A673 (cell line): ENCODE measurements around the gene CREB1. TPM values are rescaled to one million over a fixed set of nuclear protein-coding genes. Genes with fewer than 3 reads are reported as not detected.

Experiments
- BruUV-seq: library from RNA; stranded (reverse); fragments of 400-500 nt; replicated peaks from 2 replicates; lab custom pipeline; 2021; lab: Mats Ljungman, UMichigan
- CTCF ChIA-PET: fragments of 300-600 bp; sonication (Branson Sonifier 250); formaldehyde crosslinking; loops from one replicate; lab custom pipeline; 2022; ENCODE audit warnings: antibody characterized with exemption; lab: Charles Lee
- POLR2A ChIA-PET: fragments of 300-600 bp; sonication (Branson Sonifier 250); formaldehyde crosslinking; loops from one replicate; lab custom pipeline; 2022; ENCODE audit warnings: antibody characterized with exemption; ENCODE audit not compliant: low non-redundant PET; lab: Charles Lee
- DNase-seq: peaks from one replicate; pipeline ENCODE4 v3.0.0-alpha.2; 2015; ENCODE audit warnings: low spot score
- H3K27ac ChIP-seq: fragments of 200-600 bp; sonication (generic); 2 replicates; pipeline ENCODE4 v1.5.1; 2016; ENCODE audit warnings: mixed run types, low read depth, mild to moderate bottlenecking, mixed read lengths, antibody characterized with exemption, low read length; ENCODE audit not compliant: poor library complexity, severe bottlenecking
- H3K27me3 ChIP-seq: fragments of 200-600 bp; sonication (generic); replicated peaks from 2 replicates; pipeline ENCODE4 v1.6.1; 2017; ENCODE audit warnings: mixed run types, low read depth, mild to moderate bottlenecking, mixed read lengths, antibody characterized with exemption, low read length; ENCODE audit not compliant: insufficient read depth, poor library complexity
- H3K36me3 ChIP-seq: fragments of 200-600 bp; sonication (generic); 2 replicates; pipeline ENCODE4 v1.6.1; 2016; ENCODE audit warnings: mixed run types, mild to moderate bottlenecking, mixed read lengths, antibody characterized with exemption, low read length; ENCODE audit not compliant: insufficient read depth, poor library complexity, severe bottlenecking
- H3K4me1 ChIP-seq: fragments of 200-600 bp; sonication (generic); 2 replicates; pipeline ENCODE4 v1.6.1; 2017; ENCODE audit warnings: mixed run types, mild to moderate bottlenecking, mixed read lengths, antibody characterized with exemption, low read length; ENCODE audit not compliant: insufficient read depth, poor library complexity, severe bottlenecking
- H3K4me3 ChIP-seq: fragments of 200-600 bp; sonication (generic); 2 replicates; pipeline ENCODE4 v1.5.1; 2016; ENCODE audit warnings: low read depth, mixed run types, mild to moderate bottlenecking, mixed read lengths, low read length; ENCODE audit not compliant: poor library complexity, severe bottlenecking
- H3K9me3 ChIP-seq: fragments of 200-600 bp; sonication (generic); 2 replicates; pipeline ENCODE4 v1.6.1; 2016; ENCODE audit warnings: mixed run types, low read depth, mild to moderate bottlenecking, mixed read lengths, antibody characterized with exemption, low read length; ENCODE audit not compliant: poor library complexity, severe bottlenecking
- EZH2 ChIP-seq: fragments of 200-600 bp; sonication (generic); IDR thresholded peaks from 2 replicates; pipeline ENCODE4 v1.6.1; 2017; ENCODE audit warnings: borderline replicate concordance, low read depth, mild to moderate bottlenecking, mixed read lengths, antibody characterized with exemption, low read length; ENCODE audit not compliant: poor library complexity, severe bottlenecking
- intact Hi-C: fragments of 100-400 bp; cut with micrococcal nuclease; formaldehyde crosslinking; loops from one replicate; pipeline ENCODE4 v1.10.0; 2022; ENCODE audit not compliant: unreplicated experiment
- total RNA-seq: library from RNA; stranded (reverse); gene quantifications from 2 replicates; pipeline ENCODE4 v1.2.3, GENCODE V29; 2021
- TF ChIP-seq, protein P1 (sequence below): fragments of 300-800, 200-600 bp; sonication (generic); conservative IDR thresholded peaks from 2 replicates; pipeline ENCODE4 v1.5.1; 2017; ENCODE audit warnings: low read depth, mild to moderate bottlenecking, antibody characterized with exemption, low read length, moderate library complexity, mixed read lengths

The CREB1 gene
- total RNA-seq, 1 experiment from 2014 or later = 78.5 TPM

- H3K36me3 ChIP-seq = no peaks in the 10 kb centered on the region
- peaks cover 13% of the 10 kb centered on the region for H3K4me1 ChIP-seq
- no TSS peak for BruUV-seq
- H3K4me3 ChIP-seq = no peak overlapping the region
- no peaks in the 10 kb centered on the region for H3K9me3 ChIP-seq
- intact Hi-C loops = no loop called here
- ChIA-PET POLR2A (no interaction called here), CTCF (no interaction called here)
- H3K27me3 ChIP-seq = no peaks in the 10 kb centered on the region
- TF ChIP-seq, protein P1, sequence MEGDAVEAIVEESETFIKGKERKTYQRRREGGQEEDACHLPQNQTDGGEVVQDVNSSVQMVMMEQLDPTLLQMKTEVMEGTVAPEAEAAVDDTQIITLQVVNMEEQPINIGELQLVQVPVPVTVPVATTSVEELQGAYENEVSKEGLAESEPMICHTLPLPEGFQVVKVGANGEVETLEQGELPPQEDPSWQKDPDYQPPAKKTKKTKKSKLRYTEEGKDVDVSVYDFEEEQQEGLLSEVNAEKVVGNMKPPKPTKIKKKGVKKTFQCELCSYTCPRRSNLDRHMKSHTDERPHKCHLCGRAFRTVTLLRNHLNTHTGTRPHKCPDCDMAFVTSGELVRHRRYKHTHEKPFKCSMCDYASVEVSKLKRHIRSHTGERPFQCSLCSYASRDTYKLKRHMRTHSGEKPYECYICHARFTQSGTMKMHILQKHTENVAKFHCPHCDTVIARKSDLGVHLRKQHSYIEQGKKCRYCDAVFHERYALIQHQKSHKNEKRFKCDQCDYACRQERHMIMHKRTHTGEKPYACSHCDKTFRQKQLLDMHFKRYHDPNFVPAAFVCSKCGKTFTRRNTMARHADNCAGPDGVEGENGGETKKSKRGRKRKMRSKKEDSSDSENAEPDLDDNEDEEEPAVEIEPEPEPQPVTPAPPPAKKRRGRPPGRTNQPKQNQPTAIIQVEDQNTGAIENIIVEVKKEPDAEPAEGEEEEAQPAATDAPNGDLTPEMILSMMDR = no peak
- no peak for TF ChIP-seq EZH2
- no peak for DNase-seq
- no peak overlapping the region for H3K27ac ChIP-seq
These were observed 31.3 kb upstream of the CREB1 start for GRCh38 chr2:207498427-207498826.

GRCh38 chr2:207499114-207499513 lies 30.6 kb upstream of the CREB1 start:
- TF ChIP-seq EZH2 = no peak
- TF ChIP-seq, protein P1 = no peak
- POLR2A ChIA-PET = no interaction called here
- Histone ChIP-seq H3K9me3 (no peaks in the 10 kb centered on the region), H3K27me3 (no peaks in the 10 kb centered on the region), H3K27ac (no peak overlapping the region), H3K4me1 (peaks cover 18% of the 10 kb centered on the region), H3K4me3 (no peak overlapping the region), H3K36me3 (no peaks in the 10 kb centered on the region)
- intact Hi-C loops = no loop called here
- DNase-seq = peak; percentile 57
- CTCF ChIA-PET = no interaction called here
- no TSS peak for BruUV-seq

GRCh38 chr2:207501802-207502576 lies 27.8 kb upstream of the CREB1 start:
- no peak for DNase-seq
- BruUV-seq = no TSS peak
- ChIA-PET POLR2A (no interaction called here), CTCF (no interaction called here)
- intact Hi-C loops = no loop called here
- H3K9me3 ChIP-seq = no peaks in the 10 kb centered on the region
- no peaks in the 10 kb centered on the region for H3K27me3 ChIP-seq
- no peak overlapping the region for H3K4me3 ChIP-seq
- no peak for TF ChIP-seq EZH2
- TF ChIP-seq, protein P1 = no peak
- H3K36me3 ChIP-seq = no peaks in the 10 kb centered on the region
- peaks cover 45% of the 10 kb centered on the region for H3K4me1 ChIP-seq
- no peak overlapping the region for H3K27ac ChIP-seq
